ENCODE results near the gene F13B.
"Not testable (repeated sequence)": the region's sequence is repeated elsewhere in the genome, so short reads cannot be mapped to it uniquely, and the experiment has no call there.

F13B gene, protein sequence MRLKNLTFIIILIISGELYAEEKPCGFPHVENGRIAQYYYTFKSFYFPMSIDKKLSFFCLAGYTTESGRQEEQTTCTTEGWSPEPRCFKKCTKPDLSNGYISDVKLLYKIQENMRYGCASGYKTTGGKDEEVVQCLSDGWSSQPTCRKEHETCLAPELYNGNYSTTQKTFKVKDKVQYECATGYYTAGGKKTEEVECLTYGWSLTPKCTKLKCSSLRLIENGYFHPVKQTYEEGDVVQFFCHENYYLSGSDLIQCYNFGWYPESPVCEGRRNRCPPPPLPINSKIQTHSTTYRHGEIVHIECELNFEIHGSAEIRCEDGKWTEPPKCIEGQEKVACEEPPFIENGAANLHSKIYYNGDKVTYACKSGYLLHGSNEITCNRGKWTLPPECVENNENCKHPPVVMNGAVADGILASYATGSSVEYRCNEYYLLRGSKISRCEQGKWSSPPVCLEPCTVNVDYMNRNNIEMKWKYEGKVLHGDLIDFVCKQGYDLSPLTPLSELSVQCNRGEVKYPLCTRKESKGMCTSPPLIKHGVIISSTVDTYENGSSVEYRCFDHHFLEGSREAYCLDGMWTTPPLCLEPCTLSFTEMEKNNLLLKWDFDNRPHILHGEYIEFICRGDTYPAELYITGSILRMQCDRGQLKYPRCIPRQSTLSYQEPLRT

DNA sequence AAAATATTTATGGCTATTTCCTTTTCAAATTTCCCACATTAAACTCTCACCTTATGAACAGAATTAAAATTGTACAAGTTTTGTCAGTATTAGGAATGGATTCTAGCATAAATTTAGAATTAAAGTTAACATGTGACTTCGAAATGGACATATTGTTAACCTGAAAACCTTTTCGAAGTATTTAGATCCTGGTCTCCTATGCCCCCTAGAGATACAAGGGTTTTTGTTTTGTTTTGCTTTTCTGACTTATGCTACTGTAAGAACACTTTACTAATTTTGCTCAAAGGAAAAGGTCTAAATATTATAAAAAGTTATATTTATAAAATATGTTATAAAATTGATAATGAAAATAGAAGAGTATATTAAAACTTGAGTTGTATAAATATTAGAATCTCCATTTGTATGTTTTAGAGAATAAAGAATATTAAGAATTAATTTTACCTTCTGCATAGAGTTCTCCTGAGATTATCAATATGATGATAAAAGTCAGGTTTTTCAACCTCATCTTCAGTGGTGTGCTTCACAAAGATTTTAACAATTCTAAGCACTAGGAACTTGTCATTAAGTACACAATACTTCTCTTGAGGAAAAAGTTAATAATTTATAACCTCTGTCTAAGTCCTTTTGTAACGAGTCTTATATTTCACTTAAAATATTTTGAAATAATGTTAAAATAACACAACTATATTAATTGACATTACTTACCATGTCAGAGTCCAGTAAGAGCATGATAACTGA is at the start of gene F13B:
TSS of gene F13B (minus strand) at position 542 of the 738 bp plus-strand sequence. CDS start at position 505, 37 bp downstream.
- DNase-seq: no peak

GRCh38 chr1:197116156-197116555 is 49.1 kb upstream of the F13B start:
- no peak for DNase-seq

DNA sequence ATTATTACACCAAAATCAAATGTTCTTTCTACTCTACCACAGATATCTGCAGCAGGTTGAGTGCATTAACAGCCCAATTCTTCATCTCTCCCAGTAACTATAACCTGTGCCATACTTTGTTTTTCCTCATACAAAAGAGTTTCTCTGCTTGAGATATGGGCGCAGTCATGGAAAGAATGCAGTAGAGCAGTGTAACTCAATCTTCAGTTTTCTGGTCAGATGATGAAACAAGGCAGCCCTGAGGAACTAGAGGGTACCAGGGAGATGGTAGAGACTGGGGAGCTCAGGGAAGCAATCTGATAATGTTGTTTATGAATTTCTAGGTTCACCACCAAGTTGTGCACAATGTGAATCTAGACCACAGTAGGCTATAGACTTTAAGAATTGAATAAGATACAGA is 39.8 kb upstream of the F13B start:
- DNase-seq: no peak

DNA sequence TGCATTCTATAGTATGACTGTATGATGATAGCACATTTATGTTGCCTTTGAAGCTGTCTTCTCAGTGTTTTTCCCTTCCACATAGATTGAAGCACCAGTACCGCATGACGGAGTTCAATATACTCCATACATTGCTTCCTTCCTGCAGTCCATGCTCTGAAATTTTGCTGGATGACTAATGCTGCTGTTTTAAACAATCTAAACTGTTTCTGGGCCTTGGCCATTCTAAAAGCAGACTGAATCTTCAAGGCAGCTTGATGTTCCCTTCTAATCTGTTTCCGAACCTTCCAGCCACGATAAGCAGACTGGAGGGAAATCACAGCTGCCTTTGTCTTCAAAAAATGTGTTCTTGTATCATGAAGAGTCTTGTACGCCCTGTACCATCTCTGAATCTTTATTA is 36.2 kb upstream of the F13B start:
- no peak for DNase-seq

DNA sequence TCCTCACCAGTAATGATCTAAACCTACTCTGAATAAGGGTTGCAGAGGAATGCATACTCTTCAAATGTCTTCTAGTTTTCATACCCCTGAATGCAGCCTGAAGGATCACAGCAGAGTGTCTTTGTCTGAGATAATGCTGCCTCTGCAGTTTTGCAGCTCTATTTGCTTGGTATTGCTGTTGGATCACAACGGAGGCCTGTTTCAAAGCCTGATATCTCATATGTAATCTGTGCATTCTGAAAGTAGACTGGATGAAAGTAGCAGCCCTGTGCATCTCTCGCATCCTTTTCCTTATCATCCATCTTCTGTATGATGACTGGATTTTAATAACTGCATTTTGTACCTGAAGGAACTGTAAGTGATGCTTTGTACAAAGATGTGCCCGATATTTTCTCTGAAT is 34.9 kb upstream of the F13B start:
- DNase-seq: no peak

DNA sequence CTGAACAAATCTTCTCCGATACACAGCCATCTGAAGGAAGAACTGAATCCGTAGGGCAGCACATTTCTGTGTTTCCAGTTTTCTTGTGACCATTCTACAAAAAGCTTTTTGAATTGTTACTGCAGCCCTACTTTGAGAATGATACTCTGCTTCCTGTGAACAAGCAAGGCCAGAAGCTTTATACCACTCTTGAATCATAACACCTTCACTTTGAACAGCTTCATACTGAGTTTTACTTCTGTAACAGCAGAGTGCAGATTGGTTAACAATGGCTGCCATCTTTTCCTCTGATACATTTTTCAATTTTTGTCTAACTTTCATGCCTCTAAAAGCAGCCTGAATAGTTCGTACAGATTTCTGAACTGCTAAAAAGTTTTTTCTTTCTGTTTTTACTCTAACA is 33.6 kb upstream of the F13B start:
- DNase-seq: no peak

DNA sequence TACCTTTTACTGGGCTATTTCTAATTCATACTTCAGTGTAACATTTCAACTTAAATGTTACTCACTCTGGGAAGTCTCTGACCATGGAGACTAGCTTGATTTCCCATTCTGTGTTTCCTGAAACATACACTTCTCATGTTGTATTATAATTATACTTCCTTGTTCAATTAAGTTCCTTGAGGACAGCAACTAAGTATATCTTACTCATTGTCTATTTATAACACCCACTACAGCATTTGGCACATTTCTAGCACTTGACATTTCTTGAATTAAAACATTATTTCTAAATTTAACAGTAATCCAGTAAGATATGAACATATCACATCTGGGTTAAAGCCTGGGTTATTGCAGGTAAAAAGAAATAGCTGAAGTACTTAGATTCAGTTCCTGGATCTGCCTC is 32.4 kb upstream of the F13B start:
- DNase-seq: no peak

GRCh38 chr1:197096971-197097370 is 29.9 kb upstream of the F13B start:
- not testable (repeated sequence) for DNase-seq

DNA sequence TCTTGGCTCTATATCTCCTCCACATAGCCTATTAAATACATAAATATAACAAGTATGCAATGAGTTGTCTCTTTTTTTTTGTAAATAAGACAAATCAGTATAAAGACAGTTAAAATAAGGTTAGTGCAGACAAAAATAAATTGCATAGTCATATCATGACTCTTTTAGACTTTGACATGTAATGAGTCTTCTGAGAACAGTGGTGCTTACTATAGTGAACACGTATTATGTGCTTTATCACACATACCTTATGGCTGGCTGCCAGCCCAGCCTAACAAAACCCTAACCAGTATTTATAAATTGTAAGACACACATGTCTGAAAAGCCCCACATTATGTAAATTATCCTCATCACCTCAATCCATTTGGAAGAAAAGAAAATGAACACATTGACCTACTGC is 29.1 kb upstream of the F13B start:
- no peak for DNase-seq

DNA sequence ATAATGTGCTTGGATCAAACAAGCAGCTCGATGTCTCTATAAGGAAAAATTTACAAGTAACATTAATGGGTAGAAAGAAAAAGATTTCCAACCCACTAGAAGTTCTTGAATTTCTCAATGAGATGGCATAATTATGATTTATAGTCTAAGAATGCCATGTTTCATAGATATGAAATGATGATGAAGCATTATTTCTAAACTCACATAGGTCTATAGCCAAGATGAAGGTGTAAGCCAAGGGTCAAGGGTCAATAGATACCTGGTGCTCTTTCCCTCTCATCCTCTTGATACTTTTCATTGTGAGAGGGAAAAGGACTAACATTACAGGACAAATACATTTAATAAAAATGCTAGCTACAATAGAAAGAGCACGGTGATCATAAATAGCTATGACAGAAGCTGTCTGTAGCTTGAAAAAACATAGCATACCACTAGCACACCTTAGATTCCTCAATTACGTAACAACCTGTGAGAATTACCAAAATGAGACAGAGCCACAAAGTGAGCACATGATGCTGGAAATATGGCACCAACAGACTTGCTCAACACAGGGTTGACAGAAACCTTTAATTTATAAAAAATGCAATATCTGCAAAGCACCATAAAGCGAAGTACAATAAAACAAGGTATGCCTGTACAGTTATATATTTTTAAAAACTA is 26.3 kb upstream of the F13B start:
- DNase-seq: no peak

- no peak for DNase-seq
Observed at GRCh38 chr1:197092491-197093023, 25.5 kb upstream of the F13B start.

DNA sequence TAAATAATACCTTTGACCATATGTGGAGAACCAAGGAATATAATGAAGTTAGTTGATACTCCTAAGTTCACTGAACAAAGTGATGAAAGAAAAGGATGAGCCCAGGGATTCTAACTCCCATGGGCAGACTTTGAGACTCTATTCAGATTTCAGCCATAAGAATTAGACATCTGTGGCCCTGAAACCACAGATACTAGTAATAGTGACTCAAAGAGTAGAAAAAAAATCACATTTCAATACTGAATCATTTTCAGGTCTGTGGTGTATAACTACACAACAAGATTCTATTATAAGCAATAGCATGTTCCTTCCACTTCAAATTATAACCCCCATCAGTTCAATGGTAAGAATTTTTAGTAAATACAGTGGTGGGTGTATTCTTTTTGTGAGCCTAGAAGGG is 16.4 kb upstream of the F13B start:
- no peak for DNase-seq

- DNase-seq: no peak
Observed at GRCh38 chr1:197081117-197081753, 14.2 kb upstream of the F13B start.

- no peak for DNase-seq
Observed at GRCh38 chr1:197080323-197080722, 13.3 kb upstream of the F13B start.

GRCh38 chr1:197076585-197076984 is 9.5 kb upstream of the F13B start:
- no peak for DNase-seq

DNA sequence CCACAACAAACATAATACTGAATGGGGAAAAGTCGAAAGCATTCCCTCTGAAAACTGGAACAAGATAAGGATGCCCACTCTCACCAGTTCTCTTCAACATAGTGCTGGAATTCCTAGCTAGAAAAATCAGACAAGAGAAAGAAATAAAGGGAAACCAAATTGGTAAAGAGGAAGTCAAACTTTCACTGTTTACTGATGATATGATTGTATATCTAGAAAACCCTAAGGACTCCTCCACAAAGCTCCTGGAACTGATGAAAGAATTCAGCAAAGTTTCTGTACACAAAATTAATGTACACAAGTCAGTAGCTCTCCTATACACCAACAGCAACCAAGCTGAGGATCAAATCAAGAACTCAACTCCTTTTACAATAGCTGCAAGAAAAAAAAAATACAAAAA is 6.9 kb upstream of the F13B start:
- DNase-seq: no peak

DNA sequence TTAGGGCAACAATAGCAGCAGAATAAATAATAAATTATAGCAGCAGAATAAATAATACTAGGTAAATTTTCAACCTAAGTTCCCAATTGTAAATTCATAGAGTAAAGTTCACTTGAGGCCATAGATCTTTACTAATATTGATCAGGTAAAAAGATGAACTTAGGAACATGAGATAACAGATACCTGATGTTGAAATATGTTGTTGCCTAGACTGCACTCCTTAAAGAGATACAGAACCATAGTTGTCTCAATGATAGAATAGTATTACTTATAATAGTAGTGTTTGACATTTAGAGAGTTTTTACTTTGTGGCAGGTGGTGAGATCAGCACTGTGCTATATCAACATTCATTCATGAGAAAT is 378 bp upstream of the F13B start:
- DNase-seq: no peak

GRCh38 chr1:197066277-197066676 is 783 bp downstream of the F13B start:
- no peak for DNase-seq

GRCh38 chr1:197065559-197065958 is 1.5 kb downstream of the F13B start:
- no peak for DNase-seq

DNA sequence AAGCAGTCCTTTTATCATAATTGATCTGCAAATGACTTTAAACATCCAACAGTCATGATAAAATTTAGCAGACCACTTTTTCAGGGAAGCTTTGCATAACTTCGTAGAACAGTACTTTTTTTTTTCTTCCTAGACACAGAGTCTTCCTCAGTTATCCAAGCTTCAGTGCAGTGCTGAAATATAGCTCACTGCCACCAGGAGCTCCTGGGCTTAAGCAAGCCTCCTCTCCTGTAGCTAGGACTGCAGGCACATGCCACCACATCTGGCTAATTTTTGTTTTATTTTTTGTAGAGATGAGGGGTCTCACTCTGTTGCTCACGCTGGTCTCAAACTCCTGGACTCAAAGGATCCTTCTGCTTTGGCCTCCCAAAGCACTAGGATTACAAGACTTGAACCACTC is 3.8 kb downstream of the F13B start:
- DNase-seq: no peak

GRCh38 chr1:197062692-197063091 is 4.4 kb downstream of the F13B start:
- DNase-seq: no peak

DNA sequence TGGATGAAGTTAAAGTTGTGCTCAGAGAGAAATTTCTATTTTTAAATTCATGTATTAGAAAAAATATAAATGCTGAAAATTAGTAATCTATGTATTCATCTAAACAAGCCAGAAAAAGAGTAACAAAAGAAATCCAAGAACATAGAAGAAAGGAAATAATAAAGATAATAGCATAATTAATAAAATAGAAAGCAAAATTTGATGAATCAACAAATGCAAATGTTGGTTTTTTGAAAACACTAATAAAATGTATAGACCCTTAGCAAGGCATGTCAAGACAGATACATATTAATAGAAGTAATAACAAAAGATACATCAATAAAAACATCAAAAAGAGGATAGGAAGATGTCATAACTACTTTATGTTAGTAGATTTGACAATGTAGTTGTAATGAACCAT is 18.0 kb downstream of the F13B start:
- no peak for DNase-seq
